Glutamatergic neuron (in vitro differentiated cells): ENCODE results near the gene PPFIBP2. TPM values are rescaled to one million over a fixed set of nuclear protein-coding genes. Genes with fewer than 3 reads are reported as not detected.

Experiments
- DNase-seq: peaks from one replicate; pipeline ENCODE4 v3.0.0; 2022
- H3K27ac Mint-ChIP-seq: one replicate; pipeline ENCODE4 v1.8.0; 2020; ENCODE audit warnings: mild to moderate bottlenecking, mixed read lengths, inconsistent platforms; ENCODE audit not compliant: unreplicated experiment
- H3K27me3 Mint-ChIP-seq: one replicate; pipeline ENCODE4 v1.8.0; 2020; ENCODE audit warnings: mild to moderate bottlenecking, moderate library complexity, mixed read lengths, inconsistent platforms; ENCODE audit not compliant: unreplicated experiment
- H3K36me3 Mint-ChIP-seq: one replicate; pipeline ENCODE4 v1.8.0; 2020; ENCODE audit warnings: mild to moderate bottlenecking, mixed read lengths, inconsistent platforms; ENCODE audit not compliant: unreplicated experiment
- H3K4me1 Mint-ChIP-seq: one replicate; pipeline ENCODE4 v1.8.0; 2020; ENCODE audit warnings: mild to moderate bottlenecking, low read depth, mixed read lengths, inconsistent platforms; ENCODE audit not compliant: unreplicated experiment
- H3K4me3 Mint-ChIP-seq: one replicate; pipeline ENCODE4 v1.8.0; 2020; ENCODE audit warnings: mild to moderate bottlenecking, mixed read lengths, inconsistent platforms; ENCODE audit not compliant: unreplicated experiment
- H3K9me3 Mint-ChIP-seq: one replicate; pipeline ENCODE4 v1.8.0; 2020; ENCODE audit warnings: mild to moderate bottlenecking, moderate library complexity, mixed read lengths, inconsistent platforms; ENCODE audit not compliant: unreplicated experiment
- CTCF ChIP-seq: fragments of 200-600 bp; sonication (generic); IDR thresholded peaks from one replicate; pipeline ENCODE4 v1.5.0; 2021; ENCODE audit not compliant: partially characterized antibody, unreplicated experiment
- total RNA-seq: library from RNA; stranded (reverse); fragmentation: NEBNext Ultra II Directional; extraction: Animal tissue kit (Norgen Biotek cat#: 25700); gene quantifications from one replicate; pipeline ENCODE4 v1.2.1, GENCODE V29; 2021; ENCODE audit not compliant: unreplicated experiment

The PPFIBP2 gene
- total RNA-seq, 1 donor from 2014 or later = 1.5 TPM

DNA sequence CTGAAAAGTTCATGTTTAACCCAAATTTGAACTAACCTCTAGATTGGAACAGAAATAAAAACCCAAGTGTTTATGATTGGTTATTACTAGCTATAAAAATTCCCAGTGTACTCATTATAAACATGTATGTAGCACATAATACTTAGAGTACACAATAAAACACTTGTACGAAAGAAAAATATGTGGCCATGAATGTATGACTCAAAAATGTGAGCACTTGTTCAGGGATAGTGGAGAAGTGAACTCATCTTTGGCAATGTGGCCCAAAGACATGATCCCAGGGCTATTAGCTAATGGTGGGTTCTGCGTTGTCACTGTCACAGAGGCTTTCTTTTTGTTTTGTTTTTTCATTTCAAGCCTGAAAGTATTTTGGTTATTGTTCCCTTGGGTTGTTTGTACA is 72.0 kb downstream of the PPFIBP2 start:
- Mint-ChIP-seq H3K36me3 (no peaks in the 10 kb centered on the region), H3K27me3 (no peaks in the 10 kb centered on the region), H3K4me3 (no peak overlapping the region), H3K4me1 (no peaks in the 10 kb centered on the region), H3K27ac (no peak overlapping the region), H3K9me3 (no peaks in the 10 kb centered on the region)
- DNase-seq = no peak
- TF ChIP-seq CTCF = no peak

DNA sequence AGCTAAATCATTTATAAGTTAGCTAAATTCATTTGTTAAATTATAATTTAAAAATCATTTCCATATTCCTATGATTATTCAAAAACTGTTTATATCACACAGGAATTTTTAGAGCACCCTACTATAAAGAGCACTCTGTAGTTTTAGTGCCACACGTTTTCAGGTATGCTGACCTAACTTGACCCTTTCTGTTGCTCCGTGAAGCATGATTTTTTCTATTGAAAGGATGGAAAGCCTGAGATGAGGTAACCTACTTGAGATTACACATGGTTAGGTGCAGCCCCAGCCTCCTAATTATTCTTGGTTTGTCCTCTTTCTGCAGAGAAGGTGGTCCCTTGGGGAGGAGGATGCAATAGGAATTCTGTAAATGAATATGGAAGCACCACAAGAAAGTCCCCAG is 72.6 kb downstream of the PPFIBP2 start:
- H3K4me3 Mint-ChIP-seq = no peak overlapping the region
- no peak for DNase-seq
- TF ChIP-seq CTCF = no peak
- no peak overlapping the region for H3K27ac Mint-ChIP-seq
- H3K27me3 Mint-ChIP-seq = no peaks in the 10 kb centered on the region
- H3K9me3 Mint-ChIP-seq = no peaks in the 10 kb centered on the region
- H3K4me1 Mint-ChIP-seq = no peaks in the 10 kb centered on the region
- H3K36me3 Mint-ChIP-seq = no peaks in the 10 kb centered on the region

DNA sequence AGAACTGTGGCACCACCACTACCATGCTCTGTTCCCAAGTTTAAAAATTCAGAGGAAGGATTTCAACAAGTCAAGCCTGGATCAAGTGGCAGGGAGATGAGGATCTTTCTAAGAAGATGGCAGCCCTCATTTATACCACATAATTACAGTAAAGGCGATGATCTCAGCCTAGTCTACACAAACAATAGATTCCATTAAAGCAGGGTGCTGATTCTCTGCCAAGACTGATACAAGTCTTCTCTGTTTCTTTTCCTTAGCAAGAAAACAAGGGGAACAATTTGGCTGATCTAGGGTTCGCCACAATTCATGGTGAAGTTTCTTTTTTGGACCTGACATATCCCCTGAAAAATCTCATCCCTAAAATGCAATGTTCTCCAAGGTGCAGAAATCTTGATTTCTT is 73.9 kb downstream of the PPFIBP2 start:
- DNase-seq = no peak
- no peak for TF ChIP-seq CTCF
- Mint-ChIP-seq H3K9me3 (no peaks in the 10 kb centered on the region), H3K36me3 (no peaks in the 10 kb centered on the region), H3K4me3 (no peak overlapping the region), H3K27me3 (no peaks in the 10 kb centered on the region), H3K27ac (no peak overlapping the region), H3K4me1 (no peaks in the 10 kb centered on the region)

- no peak for TF ChIP-seq CTCF
- Mint-ChIP-seq H3K36me3 (no peaks in the 10 kb centered on the region), H3K4me1 (peaks cover 2% of the 10 kb centered on the region), H3K4me3 (no peak overlapping the region), H3K27me3 (peaks cover 2% of the 10 kb centered on the region), H3K27ac (no peak overlapping the region), H3K9me3 (no peaks in the 10 kb centered on the region)
- no peak for DNase-seq
Measured at GRCh38 chr11:7589861-7590260, 76.1 kb downstream of the PPFIBP2 start.

DNA sequence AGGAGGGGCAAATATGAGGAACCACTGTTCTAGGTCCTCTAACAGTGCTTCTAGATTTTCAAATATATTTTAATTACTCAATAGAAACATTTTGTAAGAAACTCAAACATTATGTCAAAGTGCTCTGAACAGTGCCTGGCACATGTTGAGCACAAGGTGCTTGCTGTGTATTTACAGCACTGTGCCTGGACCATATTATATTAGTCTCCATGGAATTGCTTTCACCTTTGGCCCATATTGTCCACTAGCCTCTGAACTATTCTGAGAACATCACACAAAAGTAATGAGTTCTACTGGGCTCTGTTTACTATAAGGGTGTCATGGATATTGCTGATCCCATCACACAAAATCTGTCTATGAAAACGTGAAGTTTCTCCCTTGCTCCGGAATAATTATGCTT is 76.7 kb downstream of the PPFIBP2 start:
- H3K36me3 Mint-ChIP-seq = no peaks in the 10 kb centered on the region
- DNase-seq = no peak
- peaks cover 3% of the 10 kb centered on the region for H3K27me3 Mint-ChIP-seq
- no peak overlapping the region for H3K27ac Mint-ChIP-seq
- no peaks in the 10 kb centered on the region for H3K9me3 Mint-ChIP-seq
- H3K4me1 Mint-ChIP-seq = peaks cover 4% of the 10 kb centered on the region
- no peak for TF ChIP-seq CTCF
- no peak overlapping the region for H3K4me3 Mint-ChIP-seq
